KMS-11 (cell line): ENCODE data around the gene PIKFYVE.

Source experiments
- H2AFZ ChIP-seq: fragments of 200-600 bp; sonication (generic); 2 replicates; pipeline ENCODE4 v1.6.1; 2016; ENCODE audit warnings: antibody characterized with exemption, mixed run types, low read depth
- H3K27ac ChIP-seq: fragments of 200-600 bp; sonication (generic); 2 replicates; pipeline ENCODE4 v1.6.1; 2016; ENCODE audit warnings: mild to moderate bottlenecking, mixed run types
- H3K27me3 ChIP-seq: fragments of 200-600 bp; sonication (generic); 2 replicates; pipeline ENCODE4 v1.6.1; 2017; ENCODE audit warnings: mild to moderate bottlenecking, low read depth, mixed run types, moderate library complexity; ENCODE audit not compliant: insufficient read depth
- H3K36me3 ChIP-seq: fragments of 200-600 bp; sonication (generic); 2 replicates; pipeline ENCODE4 v1.6.1; 2017; ENCODE audit warnings: mild to moderate bottlenecking, mixed run types; ENCODE audit not compliant: insufficient read depth
- H3K4me1 ChIP-seq: fragments of 200-600 bp; sonication (generic); 2 replicates; pipeline ENCODE4 v1.6.1; 2016; ENCODE audit warnings: mild to moderate bottlenecking, low read depth, mixed run types; ENCODE audit not compliant: poor library complexity, severe bottlenecking
- H3K4me2 ChIP-seq: fragments of 200-600 bp; sonication (generic); 2 replicates; pipeline ENCODE4 v1.7.0; 2016; ENCODE audit warnings: mild to moderate bottlenecking, mixed run types
- H3K4me3 ChIP-seq: fragments of 200-600 bp; sonication (generic); IDR thresholded peaks from 2 replicates; pipeline ENCODE4 v1.6.1; 2017; ENCODE audit warnings: low read depth, low read length, mixed read lengths; ENCODE audit not compliant: insufficient read depth
- H3K79me2 ChIP-seq: fragments of 200-600 bp; sonication (generic); 2 replicates; pipeline ENCODE4 v1.6.1; 2016; ENCODE audit warnings: low read depth, mixed run types; ENCODE audit not compliant: insufficient read depth
- H3K9ac ChIP-seq: fragments of 200-600 bp; sonication (generic); 2 replicates; pipeline ENCODE4 v1.6.1; 2016; ENCODE audit warnings: mild to moderate bottlenecking, mixed run types
- H4K20me1 ChIP-seq: fragments of 200-600 bp; sonication (generic); 2 replicates; pipeline ENCODE4 v1.6.1; 2016; ENCODE audit warnings: mild to moderate bottlenecking, mixed run types; ENCODE audit not compliant: insufficient read depth
- TF ChIP-seq, protein P1 (sequence below): fragments of 200-600 bp; sonication (generic); conservative IDR thresholded peaks from 2 replicates; pipeline ENCODE4 v1.6.1; 2017; ENCODE audit warnings: low read depth, mild to moderate bottlenecking, antibody characterized with exemption, low read length, moderate library complexity, mixed read lengths

The PIKFYVE gene

DNA sequence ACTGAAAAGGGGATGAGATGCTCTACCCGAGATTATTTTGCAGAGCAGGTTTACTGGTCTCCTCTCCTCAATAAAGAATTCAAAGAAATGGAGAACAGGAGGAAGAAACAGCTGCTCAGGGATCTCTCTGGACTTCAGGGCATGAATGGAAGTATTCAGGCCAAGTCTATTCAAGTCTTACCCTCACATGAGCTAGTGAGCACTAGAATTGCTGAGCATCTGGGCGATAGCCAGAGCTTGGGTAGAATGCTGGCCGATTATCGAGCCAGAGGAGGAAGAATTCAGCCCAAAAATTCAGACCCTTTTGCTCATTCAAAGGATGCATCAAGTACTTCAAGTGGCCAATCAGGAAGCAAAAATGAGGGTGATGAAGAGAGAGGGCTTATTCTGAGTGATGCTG, 60.0 kb downstream of the PIKFYVE start:
- H3K27ac ChIP-seq, result no peak overlapping the region
- no peaks in the 10 kb centered on the region for H3K79me2 ChIP-seq
- peaks cover 3% of the 10 kb centered on the region for H3K4me1 ChIP-seq
- H3K36me3 ChIP-seq, result no peaks in the 10 kb centered on the region
- H4K20me1 ChIP-seq, result no peaks in the 10 kb centered on the region
- H3K4me2 ChIP-seq, result no peak overlapping the region
- no peak overlapping the region for H3K9ac ChIP-seq
- no peaks in the 10 kb centered on the region for H3K27me3 ChIP-seq
- TF ChIP-seq, protein P1, sequence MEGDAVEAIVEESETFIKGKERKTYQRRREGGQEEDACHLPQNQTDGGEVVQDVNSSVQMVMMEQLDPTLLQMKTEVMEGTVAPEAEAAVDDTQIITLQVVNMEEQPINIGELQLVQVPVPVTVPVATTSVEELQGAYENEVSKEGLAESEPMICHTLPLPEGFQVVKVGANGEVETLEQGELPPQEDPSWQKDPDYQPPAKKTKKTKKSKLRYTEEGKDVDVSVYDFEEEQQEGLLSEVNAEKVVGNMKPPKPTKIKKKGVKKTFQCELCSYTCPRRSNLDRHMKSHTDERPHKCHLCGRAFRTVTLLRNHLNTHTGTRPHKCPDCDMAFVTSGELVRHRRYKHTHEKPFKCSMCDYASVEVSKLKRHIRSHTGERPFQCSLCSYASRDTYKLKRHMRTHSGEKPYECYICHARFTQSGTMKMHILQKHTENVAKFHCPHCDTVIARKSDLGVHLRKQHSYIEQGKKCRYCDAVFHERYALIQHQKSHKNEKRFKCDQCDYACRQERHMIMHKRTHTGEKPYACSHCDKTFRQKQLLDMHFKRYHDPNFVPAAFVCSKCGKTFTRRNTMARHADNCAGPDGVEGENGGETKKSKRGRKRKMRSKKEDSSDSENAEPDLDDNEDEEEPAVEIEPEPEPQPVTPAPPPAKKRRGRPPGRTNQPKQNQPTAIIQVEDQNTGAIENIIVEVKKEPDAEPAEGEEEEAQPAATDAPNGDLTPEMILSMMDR, result no peak
- no peak overlapping the region for H2AFZ ChIP-seq
- H3K4me3 ChIP-seq, result no peak overlapping the region

DNA sequence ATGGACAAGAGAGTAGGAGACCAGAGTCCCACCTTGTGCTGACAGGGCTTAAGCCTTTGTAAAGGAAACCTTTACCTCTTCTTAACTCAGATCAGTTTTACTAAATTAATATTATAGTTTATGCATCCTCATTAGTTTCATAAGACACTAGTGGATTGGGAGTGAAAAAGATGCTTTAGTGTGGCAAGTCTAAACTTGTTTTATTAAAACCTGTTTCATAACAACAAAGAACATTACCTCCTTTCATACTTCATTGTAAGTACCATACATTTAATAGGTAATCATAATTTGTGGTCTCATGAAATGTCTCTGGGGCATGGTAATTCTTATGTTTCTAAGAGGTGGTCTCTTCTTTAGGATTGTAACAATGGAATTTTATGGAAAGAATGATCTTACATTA, 63.4 kb downstream of the PIKFYVE start:
- Histone ChIP-seq H3K27me3 (no peaks in the 10 kb centered on the region), H4K20me1 (no peaks in the 10 kb centered on the region), H3K79me2 (no peaks in the 10 kb centered on the region), H3K4me1 (no peaks in the 10 kb centered on the region), H3K9ac (no peak overlapping the region), H2AFZ (no peak overlapping the region), H3K36me3 (no peaks in the 10 kb centered on the region), H3K4me2 (no peak overlapping the region), H3K4me3 (no peak overlapping the region), H3K27ac (no peak overlapping the region)
- TF ChIP-seq, protein P1, result no peak

- TF ChIP-seq, protein P1, result no peak
- Histone ChIP-seq H3K27me3 (no peaks in the 10 kb centered on the region), H3K36me3 (0 out of 2 replicates have a peak, but pooled peaks cover 5% of the 10 kb centered on the region), H3K4me1 (no peaks in the 10 kb centered on the region), H3K27ac (no peak overlapping the region), H3K4me2 (no peak overlapping the region), H3K9ac (no peak overlapping the region), H3K4me3 (no peak overlapping the region), H4K20me1 (no peaks in the 10 kb centered on the region), H2AFZ (no peak overlapping the region), H3K79me2 (no peaks in the 10 kb centered on the region)
Observed at GRCh38 chr2:208334230-208334629, 68.2 kb downstream of the PIKFYVE start.

DNA sequence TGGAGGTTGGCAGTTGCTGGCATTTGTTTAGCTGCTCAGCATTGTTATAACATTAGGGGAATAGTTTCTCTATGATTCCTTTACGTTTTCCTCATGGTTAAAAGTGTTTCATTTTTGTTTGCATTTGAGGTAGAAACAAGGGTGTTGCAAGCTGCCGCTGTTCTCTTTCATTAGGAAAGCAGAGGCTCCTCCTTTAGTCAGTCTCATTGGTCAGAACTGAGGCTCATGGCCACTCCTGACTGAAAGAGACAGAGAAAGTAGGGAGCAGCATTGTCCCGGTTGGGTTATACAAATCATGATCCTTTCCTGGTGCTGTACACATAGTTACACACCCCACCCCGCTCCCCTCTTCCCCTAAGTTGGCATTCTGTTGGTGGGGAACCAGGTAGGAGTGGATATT, 80.7 kb downstream of the PIKFYVE start:
- Histone ChIP-seq H3K9ac (no peak overlapping the region), H3K36me3 (no peaks in the 10 kb centered on the region), H3K4me3 (no peak overlapping the region), H3K4me1 (no peaks in the 10 kb centered on the region), H3K79me2 (no peaks in the 10 kb centered on the region), H3K27me3 (no peaks in the 10 kb centered on the region), H3K4me2 (no peak overlapping the region), H3K27ac (no peak overlapping the region), H2AFZ (no peak overlapping the region), H4K20me1 (no peaks in the 10 kb centered on the region)
- TF ChIP-seq, protein P1, result no peak

DNA sequence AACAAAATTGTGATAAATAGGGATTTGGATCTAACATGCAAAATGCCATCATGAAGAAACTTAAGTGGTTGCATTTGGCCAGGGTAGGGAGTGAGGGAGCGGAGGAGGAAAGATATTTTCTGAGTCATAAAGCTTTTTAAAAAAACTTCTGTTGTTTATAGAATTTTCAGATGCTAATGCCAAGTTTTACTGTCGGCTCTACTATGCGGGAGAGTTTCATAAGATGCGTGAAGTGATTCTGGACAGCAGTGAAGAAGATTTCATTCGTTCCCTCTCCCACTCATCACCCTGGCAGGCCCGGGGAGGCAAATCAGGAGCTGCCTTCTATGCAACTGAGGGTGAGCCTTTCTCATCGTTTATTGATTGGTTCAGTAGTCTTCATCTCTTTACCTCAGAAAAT, 84.6 kb downstream of the PIKFYVE start:
- H4K20me1 ChIP-seq, result no peaks in the 10 kb centered on the region
- no peaks in the 10 kb centered on the region for H3K27me3 ChIP-seq
- TF ChIP-seq, protein P1, result no peak
- no peaks in the 10 kb centered on the region for H3K36me3 ChIP-seq
- H3K4me1 ChIP-seq, result no peaks in the 10 kb centered on the region
- no peak overlapping the region for H2AFZ ChIP-seq
- no peak overlapping the region for H3K27ac ChIP-seq
- H3K79me2 ChIP-seq, result no peaks in the 10 kb centered on the region
- no peak overlapping the region for H3K4me3 ChIP-seq
- H3K4me2 ChIP-seq, result no peak overlapping the region
- H3K9ac ChIP-seq, result no peak overlapping the region
